Mesendoderm (in vitro differentiated cells): ENCODE data around the gene ARHGEF19.

Source experiments
- DNase-seq: peaks from one replicate; pipeline ENCODE4 v3.0.0; 2013
- H2AK5ac ChIP-seq: 2 replicates; pipeline ENCODE4 v1.6.1; 2013; ENCODE audit warnings: low read length, inconsistent platforms
- H2BK120ac ChIP-seq: 2 replicates; pipeline ENCODE4 v1.6.1; 2013; ENCODE audit warnings: low read depth, mild to moderate bottlenecking, low read length, moderate library complexity, mixed read lengths
- H2BK15ac ChIP-seq: replicated peaks from 2 replicates; pipeline ENCODE4 v1.6.1; 2013; ENCODE audit warnings: low read depth, mild to moderate bottlenecking, moderate library complexity
- H2BK5ac ChIP-seq: 2 replicates; pipeline ENCODE4 v1.6.1; 2013; ENCODE audit warnings: low read length, inconsistent platforms
- H3K18ac ChIP-seq: 2 replicates; pipeline ENCODE4 v1.6.1; 2013; ENCODE audit warnings: mild to moderate bottlenecking, low read length, mixed read lengths
- H3K23ac ChIP-seq: one replicate; pipeline ENCODE4 v1.6.1; 2013; ENCODE audit warnings: low read length
- H3K27ac ChIP-seq: 2 replicates; pipeline ENCODE4 v1.5.1; 2013; ENCODE audit warnings: low read depth, mild to moderate bottlenecking, inconsistent platforms, low read length, moderate library complexity
- H3K27me3 ChIP-seq: 2 replicates; pipeline ENCODE4 v1.6.1; 2013; ENCODE audit warnings: low read length, control low read depth, mild to moderate bottlenecking, inconsistent platforms; ENCODE audit not compliant: insufficient read depth, poor library complexity
- H3K36me3 ChIP-seq: 2 replicates; pipeline ENCODE4 v1.6.1; 2013; ENCODE audit warnings: low read length, inconsistent platforms; ENCODE audit not compliant: control insufficient read depth, insufficient read depth
- H3K4ac ChIP-seq: one replicate; pipeline ENCODE4 v1.6.1; 2013; ENCODE audit warnings: low read depth, mild to moderate bottlenecking, low read length, moderate library complexity
- H3K4me1 ChIP-seq: 2 replicates; pipeline ENCODE4 v1.6.1; 2013; ENCODE audit warnings: low read depth, low read length, inconsistent platforms; ENCODE audit not compliant: control insufficient read depth
- H3K4me2 ChIP-seq: 2 replicates; pipeline ENCODE4 v1.6.1; 2013; ENCODE audit warnings: low read length
- H3K4me3 ChIP-seq: 2 replicates; pipeline ENCODE4 v1.5.1; 2013; ENCODE audit warnings: mild to moderate bottlenecking, low read length
- H3K56ac ChIP-seq: one replicate; pipeline ENCODE4 v1.6.1; 2013; ENCODE audit warnings: low read length
- H3K79me1 ChIP-seq: 2 replicates; pipeline ENCODE4 v1.6.1; 2013; ENCODE audit warnings: low read length, inconsistent platforms
- H3K79me2 ChIP-seq: 2 replicates; pipeline ENCODE4 v1.6.1; 2013; ENCODE audit warnings: mild to moderate bottlenecking, low read length; ENCODE audit not compliant: control insufficient read depth, insufficient read depth
- H3K9ac ChIP-seq: 2 replicates; pipeline ENCODE4 v1.6.1; 2013; ENCODE audit warnings: low read length, inconsistent platforms
- H4K5ac ChIP-seq: one replicate; pipeline ENCODE4 v1.6.1; 2013; ENCODE audit warnings: low read length
- H4K8ac ChIP-seq: one replicate; pipeline ENCODE4 v1.6.1; 2013; ENCODE audit warnings: low read depth, mild to moderate bottlenecking, control low read depth, low read length, moderate library complexity
- WGBS: extraction: QIAGEN DNeasy Blood & Tissue Kit; methylation state at CpG from one replicate; pipeline ENCODE4 v1.1.7; 2013; ENCODE audit warnings: low lambda C conversion rate, missing lambda C conversion rate; ENCODE audit not compliant: insufficient coverage; ENCODE audit errors: extremely low coverage; 5-methylcytosine and 5-hydroxymethylcytosine counted together

Gene ARHGEF19

GRCh38 chr1:16158993-16159831 lies 53.2 kb downstream of the ARHGEF19 start:
- Histone ChIP-seq H3K79me2 (peaks cover 19% of the 10 kb centered on the region), H2BK120ac (no peak overlapping the region), H2BK15ac (no peak overlapping the region), H3K4me2 (no peak overlapping the region), H2BK5ac (peak overlapping the region; percentile 42), H3K79me1 (peaks cover 2% of the 10 kb centered on the region), H3K27me3 (no peaks in the 10 kb centered on the region), H3K27ac (no peak overlapping the region), H2AK5ac (peak overlapping the region; percentile 92), H3K23ac (no peak overlapping the region), H3K9ac (no peak overlapping the region), H3K4me1 (peaks cover 18% of the 10 kb centered on the region), H4K8ac (no peak overlapping the region), H3K4me3 (no peak overlapping the region), H3K36me3 (no peaks in the 10 kb centered on the region), H3K56ac (peak overlapping the region; percentile 71), H4K5ac (no peak overlapping the region), H3K4ac (no peak overlapping the region), H3K18ac (no peak overlapping the region)
- no peak for DNase-seq
- no CpG with 5 or more reads among the region's 16 CpGs for WGBS

- H3K56ac ChIP-seq: peak overlapping the region; percentile 25
- H2BK15ac ChIP-seq: no peak overlapping the region
- no peak overlapping the region for H3K4ac ChIP-seq
- no peak overlapping the region for H2BK5ac ChIP-seq
- H3K27me3 ChIP-seq: no peaks in the 10 kb centered on the region
- H3K79me2 ChIP-seq: peaks cover 31% of the 10 kb centered on the region
- no peak overlapping the region for H2BK120ac ChIP-seq
- H3K4me2 ChIP-seq: no peak overlapping the region
- H4K8ac ChIP-seq: no peak overlapping the region
- no peak overlapping the region for H3K9ac ChIP-seq
- no peaks in the 10 kb centered on the region for H3K36me3 ChIP-seq
- no peak overlapping the region for H4K5ac ChIP-seq
- H3K4me1 ChIP-seq: peaks cover 18% of the 10 kb centered on the region
- no peak overlapping the region for H3K23ac ChIP-seq
- DNase-seq: no peak
- no peak overlapping the region for H3K4me3 ChIP-seq
- H3K18ac ChIP-seq: no peak overlapping the region
- H3K27ac ChIP-seq: no peak overlapping the region
- H2AK5ac ChIP-seq: peak overlapping the region; percentile 72
- peaks cover 2% of the 10 kb centered on the region for H3K79me1 ChIP-seq
- no CpG with 5 or more reads among the region's 5 CpGs for WGBS
Measured at GRCh38 chr1:16158025-16158424, 54.4 kb downstream of the ARHGEF19 start.

DNA sequence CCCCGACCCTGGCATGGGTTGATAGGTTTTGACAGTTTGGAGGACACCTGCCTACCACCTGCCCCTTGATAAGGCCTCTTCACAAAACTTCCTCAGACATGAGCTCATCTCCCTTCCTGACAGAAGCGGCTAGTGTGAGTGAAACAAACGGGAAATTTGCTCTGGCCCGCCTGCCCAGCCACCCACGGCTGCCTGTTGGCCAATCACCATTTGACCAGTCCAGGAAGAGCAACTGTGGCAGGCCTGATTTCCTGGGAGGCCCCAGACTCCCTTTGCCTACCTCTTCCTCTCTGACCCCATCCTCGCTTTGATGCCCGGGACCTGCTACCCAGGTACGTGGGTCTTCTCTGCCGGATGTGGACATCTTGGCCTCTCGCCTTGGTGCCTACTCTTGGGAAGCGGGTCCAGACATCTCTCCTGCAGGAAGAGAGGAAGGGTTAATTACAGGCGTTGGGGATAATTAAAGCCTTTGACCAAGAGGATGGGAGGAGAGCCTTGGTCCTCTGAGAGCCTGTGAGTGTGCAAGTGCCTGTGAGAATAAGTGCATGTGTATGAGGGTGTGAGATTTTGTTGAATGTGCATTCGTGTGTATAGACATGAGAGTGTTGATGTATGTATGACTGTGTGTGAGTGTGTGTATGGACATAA lies 55.5 kb downstream of the ARHGEF19 start:
- Histone ChIP-seq H3K18ac (no peak overlapping the region), H2AK5ac (peak overlapping the region; percentile 6), H3K4ac (peak overlapping the region; percentile 28), H3K27me3 (no peaks in the 10 kb centered on the region), H4K5ac (no peak overlapping the region), H3K4me3 (no peak overlapping the region), H3K27ac (no peak overlapping the region), H2BK5ac (no peak overlapping the region), H3K4me2 (no peak overlapping the region), H3K4me1 (peaks cover 17% of the 10 kb centered on the region), H2BK15ac (no peak overlapping the region), H3K79me2 (peaks cover 41% of the 10 kb centered on the region), H3K9ac (peak overlapping the region; percentile 77), H2BK120ac (no peak overlapping the region), H3K36me3 (no peaks in the 10 kb centered on the region), H3K56ac (peak overlapping the region; percentile 93), H4K8ac (no peak overlapping the region), H3K79me1 (peaks cover 2% of the 10 kb centered on the region), H3K23ac (no peak overlapping the region)
- WGBS: no CpG with 5 or more reads among the region's 13 CpGs
- DNase-seq: peak; percentile 75

GRCh38 chr1:16155537-16156410 lies 56.7 kb downstream of the ARHGEF19 start, which contains the start of gene EPHA2:
Gene EPHA2 (minus strand): TSS chr1:16156069. CDS start chr1:16155932, 137 bp downstream.
- peak within 1 kb of the TSS; percentile 86 for H3K23ac ChIP-seq
- H2BK120ac ChIP-seq: peak within 1 kb of the TSS; percentile 35
- peaks cover 2% of the 10 kb centered on the region for H3K79me1 ChIP-seq
- peak; percentile 98 for DNase-seq
- peak within 1 kb of the TSS; percentile 85 for H3K27ac ChIP-seq
- H4K8ac ChIP-seq: no peak within 1 kb of the TSS
- peak within 1 kb of the TSS; percentile 93 for H3K4ac ChIP-seq
- no CpG with 5 or more reads among the region's 89 CpGs for WGBS
- H4K5ac ChIP-seq: no peak within 1 kb of the TSS
- peak within 1 kb of the TSS; percentile 65 for H2AK5ac ChIP-seq
- peak within 1 kb of the TSS; percentile 79 for H3K4me2 ChIP-seq
- no peaks in the 10 kb centered on the region for H3K27me3 ChIP-seq
- H2BK5ac ChIP-seq: peak within 1 kb of the TSS; percentile 90
- H3K18ac ChIP-seq: peak within 1 kb of the TSS; percentile 96
- peaks cover 53% of the 10 kb centered on the region for H3K79me2 ChIP-seq
- peaks cover under 1% of the 10 kb centered on the region for H3K36me3 ChIP-seq
- no peak within 1 kb of the TSS for H2BK15ac ChIP-seq
- H3K56ac ChIP-seq: peak within 1 kb of the TSS; percentile 97
- peak within 1 kb of the TSS; percentile 97 for H3K9ac ChIP-seq
- peaks cover 22% of the 10 kb centered on the region for H3K4me1 ChIP-seq
- H3K4me3 ChIP-seq: peak within 1 kb of the TSS; percentile 93

DNA sequence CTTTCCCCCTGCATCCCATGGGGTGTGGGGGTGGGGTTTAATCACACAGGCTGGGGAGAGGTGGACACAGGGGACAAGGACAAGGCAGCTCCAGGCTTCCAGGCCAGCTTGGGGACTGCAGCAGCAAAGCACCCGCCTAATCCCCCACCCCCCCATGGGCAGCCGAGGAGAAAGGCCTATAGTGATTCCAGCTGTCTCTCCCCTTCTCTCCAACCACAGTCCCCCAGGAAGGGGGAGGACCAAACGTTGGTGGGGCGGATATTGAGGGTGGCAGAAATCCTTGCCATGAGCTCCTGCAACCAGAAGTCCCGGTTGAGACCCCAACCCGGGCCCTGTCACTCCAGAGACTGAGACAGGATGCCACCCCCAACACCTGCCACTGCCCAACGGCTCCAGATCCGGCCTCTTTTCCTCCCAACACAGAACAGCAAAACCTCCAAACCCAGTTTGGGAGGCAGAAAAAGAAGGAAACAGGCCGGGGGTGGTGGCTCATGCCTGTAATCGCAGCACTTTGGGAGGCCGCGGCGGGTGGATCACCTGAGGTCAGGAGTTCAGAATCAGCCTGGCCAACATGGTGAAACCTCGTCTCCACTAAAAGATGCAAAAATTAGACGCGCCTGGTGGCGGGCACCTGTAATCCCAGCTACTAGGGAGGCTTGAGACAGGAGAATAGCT lies 58.3 kb downstream of the ARHGEF19 start:
- peaks cover 70% of the 10 kb centered on the region for H3K79me2 ChIP-seq
- peak overlapping the region; percentile 97 for H3K56ac ChIP-seq
- H2BK120ac ChIP-seq: no peak overlapping the region
- H3K79me1 ChIP-seq: peaks cover 6% of the 10 kb centered on the region
- H3K18ac ChIP-seq: peak overlapping the region; percentile 77
- peak overlapping the region; percentile 82 for H3K27ac ChIP-seq
- no CpG with 5 or more reads among the region's 17 CpGs for WGBS
- peak overlapping the region; percentile 85 for H3K4me2 ChIP-seq
- no peak for DNase-seq
- no peak overlapping the region for H4K5ac ChIP-seq
- peaks cover 24% of the 10 kb centered on the region for H3K4me1 ChIP-seq
- H3K4ac ChIP-seq: no peak overlapping the region
- peaks cover 9% of the 10 kb centered on the region for H3K36me3 ChIP-seq
- H3K27me3 ChIP-seq: no peaks in the 10 kb centered on the region
- no peak overlapping the region for H4K8ac ChIP-seq
- H2AK5ac ChIP-seq: no peak overlapping the region
- peak overlapping the region; percentile 97 for H3K9ac ChIP-seq
- H2BK15ac ChIP-seq: no peak overlapping the region
- no peak overlapping the region for H3K23ac ChIP-seq
- peak overlapping the region; percentile 93 for H3K4me3 ChIP-seq
- no peak overlapping the region for H2BK5ac ChIP-seq
